Brain microvascular endothelial cell (primary cell): Measurements from ENCODE around the gene ITGB4.

ENCODE experiments used
- DNase-seq: peaks from one replicate; pipeline ENCODE4 v3.0.0-alpha.2; 2020
- H3K27ac ChIP-seq: fragments of 250-450 bp; sonication (Bioruptor Pico); 2 replicates; pipeline ENCODE4 v1.5.1; 2020; ENCODE audit warnings: mild to moderate bottlenecking, moderate library complexity
- H3K27me3 ChIP-seq: fragments of 250-450 bp; sonication (Bioruptor Pico); replicated peaks from 2 replicates; pipeline ENCODE4 v1.5.1; 2020; ENCODE audit warnings: mild to moderate bottlenecking
- H3K36me3 ChIP-seq: fragments of 250-450 bp; sonication (Bioruptor Pico); replicated peaks from 2 replicates; pipeline ENCODE4 v1.5.1; 2020; ENCODE audit warnings: mild to moderate bottlenecking
- H3K4me3 ChIP-seq: 2 replicates; pipeline ENCODE4 v1.5.1; 2011; ENCODE audit warnings: low read depth, mild to moderate bottlenecking, control low read depth, low read length, moderate library complexity
- in situ Hi-C: cut with HindIII; loops from 2 replicates; pipeline ENCODE4 v1.10.0; 2017; ENCODE audit warnings: low sequenced_read_pairs, low pct_ligation_motif_present
- TF ChIP-seq, protein P1 (sequence below): IDR thresholded peaks from 2 replicates; pipeline ENCODE4 v1.5.1; 2011; ENCODE audit warnings: low read depth, mild to moderate bottlenecking, moderate library complexity, low read length, control low read depth, inconsistent platforms; ENCODE audit errors: missing control alignments

Gene ITGB4

DNA sequence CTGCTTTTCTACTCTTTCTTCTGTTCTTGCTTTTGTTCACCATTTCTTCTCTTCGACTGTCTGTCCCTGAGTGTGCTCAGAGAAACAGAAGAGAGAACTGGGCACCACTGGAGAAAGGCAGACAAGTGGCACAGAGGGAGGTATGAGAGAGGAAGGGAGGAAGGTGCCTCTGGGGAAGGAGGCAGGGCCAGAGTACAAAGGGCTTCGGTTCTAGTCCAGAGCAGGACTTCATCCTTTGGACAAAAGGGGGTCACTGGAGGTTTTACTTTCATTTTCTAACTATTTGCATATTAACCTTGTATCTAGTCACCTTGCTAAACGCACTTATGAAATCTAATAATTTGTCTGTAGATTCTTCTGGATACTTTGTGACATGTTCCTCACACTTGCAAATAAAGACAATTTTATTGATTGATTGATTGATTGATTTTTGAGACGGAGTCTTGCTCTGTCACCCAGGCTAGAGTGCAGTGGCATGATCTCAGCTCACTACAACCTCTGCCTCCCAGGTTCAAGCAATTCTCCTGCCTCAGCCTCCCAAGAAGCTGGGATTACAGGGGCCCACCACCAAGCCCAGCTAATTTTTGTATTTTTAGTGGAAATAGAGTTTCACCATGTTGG lies 13.5 kb downstream of the ITGB4 start:
- in situ Hi-C loops, result no loop called here
- Histone ChIP-seq H3K36me3 (no peaks in the 10 kb centered on the region), H3K27ac (no peak overlapping the region), H3K4me3 (no peak overlapping the region), H3K27me3 (no peaks in the 10 kb centered on the region)
- DNase-seq, result no peak
- TF ChIP-seq, protein P1, sequence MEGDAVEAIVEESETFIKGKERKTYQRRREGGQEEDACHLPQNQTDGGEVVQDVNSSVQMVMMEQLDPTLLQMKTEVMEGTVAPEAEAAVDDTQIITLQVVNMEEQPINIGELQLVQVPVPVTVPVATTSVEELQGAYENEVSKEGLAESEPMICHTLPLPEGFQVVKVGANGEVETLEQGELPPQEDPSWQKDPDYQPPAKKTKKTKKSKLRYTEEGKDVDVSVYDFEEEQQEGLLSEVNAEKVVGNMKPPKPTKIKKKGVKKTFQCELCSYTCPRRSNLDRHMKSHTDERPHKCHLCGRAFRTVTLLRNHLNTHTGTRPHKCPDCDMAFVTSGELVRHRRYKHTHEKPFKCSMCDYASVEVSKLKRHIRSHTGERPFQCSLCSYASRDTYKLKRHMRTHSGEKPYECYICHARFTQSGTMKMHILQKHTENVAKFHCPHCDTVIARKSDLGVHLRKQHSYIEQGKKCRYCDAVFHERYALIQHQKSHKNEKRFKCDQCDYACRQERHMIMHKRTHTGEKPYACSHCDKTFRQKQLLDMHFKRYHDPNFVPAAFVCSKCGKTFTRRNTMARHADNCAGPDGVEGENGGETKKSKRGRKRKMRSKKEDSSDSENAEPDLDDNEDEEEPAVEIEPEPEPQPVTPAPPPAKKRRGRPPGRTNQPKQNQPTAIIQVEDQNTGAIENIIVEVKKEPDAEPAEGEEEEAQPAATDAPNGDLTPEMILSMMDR, result no peak

GRCh38 chr17:75736173-75736835 lies 15.0 kb downstream of the ITGB4 start:
- H3K36me3 ChIP-seq, result no peaks in the 10 kb centered on the region
- no peaks in the 10 kb centered on the region for H3K27me3 ChIP-seq
- in situ Hi-C loops, result no loop called here
- no peak overlapping the region for H3K4me3 ChIP-seq
- TF ChIP-seq, protein P1, result no peak
- no peak overlapping the region for H3K27ac ChIP-seq
- DNase-seq, result no peak

DNA sequence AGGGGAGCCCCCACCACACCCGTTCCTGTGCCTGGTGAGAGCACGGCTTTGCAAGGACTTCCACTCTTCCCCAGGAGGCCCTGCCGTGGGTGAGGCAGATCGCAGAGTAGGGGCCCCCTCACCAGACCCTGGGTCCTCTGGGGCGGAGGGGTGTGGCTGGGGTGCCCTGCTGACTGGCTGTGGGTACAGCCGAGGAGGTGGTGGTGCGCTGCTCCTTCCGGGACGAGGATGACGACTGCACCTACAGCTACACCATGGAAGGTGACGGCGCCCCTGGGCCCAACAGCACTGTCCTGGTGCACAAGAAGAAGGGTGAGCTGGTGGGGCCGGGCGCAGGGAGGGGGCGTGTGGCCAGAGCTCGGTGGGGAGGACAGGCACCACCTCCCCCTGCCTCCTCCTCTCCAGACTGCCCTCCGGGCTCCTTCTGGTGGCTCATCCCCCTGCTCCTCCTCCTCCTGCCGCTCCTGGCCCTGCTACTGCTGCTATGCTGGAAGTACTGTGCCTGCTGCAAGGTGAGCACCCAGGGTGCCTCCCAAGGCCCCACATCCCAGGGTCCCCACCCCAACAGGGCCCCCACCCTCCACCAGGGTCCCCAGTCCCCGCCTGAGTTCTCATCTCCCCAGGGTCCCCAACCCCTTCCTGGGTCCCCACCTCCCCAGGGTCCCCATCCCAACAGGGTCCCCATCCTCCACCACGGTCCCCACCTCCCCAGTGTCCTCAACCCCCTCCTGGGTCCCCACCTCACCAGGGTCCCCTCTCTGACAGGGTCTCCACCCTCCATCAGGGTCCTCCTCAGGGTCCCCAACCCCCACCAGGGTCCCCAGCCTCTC lies 16.1 kb downstream of the ITGB4 start:
- no peak overlapping the region for H3K27ac ChIP-seq
- DNase-seq, result no peak
- no peaks in the 10 kb centered on the region for H3K27me3 ChIP-seq
- no peaks in the 10 kb centered on the region for H3K36me3 ChIP-seq
- TF ChIP-seq, protein P1, result no peak
- in situ Hi-C loops, result no loop called here
- H3K4me3 ChIP-seq, result no peak overlapping the region

- Histone ChIP-seq H3K36me3 (no peaks in the 10 kb centered on the region), H3K27ac (no peak overlapping the region), H3K27me3 (no peaks in the 10 kb centered on the region), H3K4me3 (no peak overlapping the region)
- in situ Hi-C loops, result no loop called here
- peak; percentile 18 for DNase-seq
- TF ChIP-seq, protein P1, result no peak
Observed at GRCh38 chr17:75738218-75738802, 17.1 kb downstream of the ITGB4 start.

DNA sequence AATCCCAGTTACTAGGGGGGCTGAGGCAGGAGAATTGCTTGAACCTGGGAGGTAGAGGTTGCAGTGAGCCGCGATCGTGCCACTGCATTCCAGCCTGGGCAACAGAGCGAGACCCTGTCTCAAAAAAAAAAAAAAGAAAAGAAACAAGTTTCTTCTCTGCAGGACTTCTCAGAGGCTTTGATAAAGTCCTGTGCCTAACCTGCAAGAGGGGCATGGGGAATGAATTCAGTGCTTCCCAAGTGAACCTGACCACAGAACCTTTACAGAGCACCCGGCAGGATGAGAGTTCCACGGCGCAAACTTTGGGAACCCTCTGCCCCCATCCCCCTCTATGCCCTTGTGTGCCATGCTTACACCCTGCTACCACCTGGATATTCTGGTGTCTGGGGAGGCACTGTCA lies 17.9 kb downstream of the ITGB4 start:
- in situ Hi-C loops, result no loop called here
- no peaks in the 10 kb centered on the region for H3K27me3 ChIP-seq
- DNase-seq, result no peak
- H3K4me3 ChIP-seq, result no peak overlapping the region
- no peak overlapping the region for H3K27ac ChIP-seq
- TF ChIP-seq, protein P1, result no peak
- no peaks in the 10 kb centered on the region for H3K36me3 ChIP-seq
